GM12801 (cell line): ENCODE results near the gene PEAK1.

Experiments
- TF ChIP-seq, protein P1 (sequence below): IDR thresholded peaks from one replicate; pipeline ENCODE4 v1.5.1; 2011; ENCODE audit warnings: control low read depth; ENCODE audit not compliant: insufficient read length; ENCODE audit errors: extremely low read depth

Gene PEAK1

DNA sequence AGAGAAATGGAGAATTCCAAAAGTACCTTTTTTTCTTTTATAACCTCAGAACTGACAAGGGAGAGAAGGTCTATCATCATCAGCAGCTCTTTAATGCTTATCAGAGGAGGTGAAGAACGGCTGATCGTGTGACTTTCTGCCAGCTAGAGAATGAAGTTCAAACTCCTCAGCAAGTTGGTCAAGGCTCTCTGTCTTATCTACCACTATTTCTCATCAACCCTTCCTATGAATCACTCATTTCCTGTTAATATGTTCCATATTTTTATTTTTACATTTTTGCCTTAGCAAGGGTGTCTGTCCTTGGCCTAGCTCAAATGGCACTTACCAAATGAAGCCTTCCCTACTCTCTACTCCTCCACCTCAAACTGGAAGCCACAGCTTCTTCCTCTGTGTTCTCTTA is 275.9 kb downstream of the PEAK1 start:
- TF ChIP-seq, protein P1, sequence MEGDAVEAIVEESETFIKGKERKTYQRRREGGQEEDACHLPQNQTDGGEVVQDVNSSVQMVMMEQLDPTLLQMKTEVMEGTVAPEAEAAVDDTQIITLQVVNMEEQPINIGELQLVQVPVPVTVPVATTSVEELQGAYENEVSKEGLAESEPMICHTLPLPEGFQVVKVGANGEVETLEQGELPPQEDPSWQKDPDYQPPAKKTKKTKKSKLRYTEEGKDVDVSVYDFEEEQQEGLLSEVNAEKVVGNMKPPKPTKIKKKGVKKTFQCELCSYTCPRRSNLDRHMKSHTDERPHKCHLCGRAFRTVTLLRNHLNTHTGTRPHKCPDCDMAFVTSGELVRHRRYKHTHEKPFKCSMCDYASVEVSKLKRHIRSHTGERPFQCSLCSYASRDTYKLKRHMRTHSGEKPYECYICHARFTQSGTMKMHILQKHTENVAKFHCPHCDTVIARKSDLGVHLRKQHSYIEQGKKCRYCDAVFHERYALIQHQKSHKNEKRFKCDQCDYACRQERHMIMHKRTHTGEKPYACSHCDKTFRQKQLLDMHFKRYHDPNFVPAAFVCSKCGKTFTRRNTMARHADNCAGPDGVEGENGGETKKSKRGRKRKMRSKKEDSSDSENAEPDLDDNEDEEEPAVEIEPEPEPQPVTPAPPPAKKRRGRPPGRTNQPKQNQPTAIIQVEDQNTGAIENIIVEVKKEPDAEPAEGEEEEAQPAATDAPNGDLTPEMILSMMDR, result no peak

DNA sequence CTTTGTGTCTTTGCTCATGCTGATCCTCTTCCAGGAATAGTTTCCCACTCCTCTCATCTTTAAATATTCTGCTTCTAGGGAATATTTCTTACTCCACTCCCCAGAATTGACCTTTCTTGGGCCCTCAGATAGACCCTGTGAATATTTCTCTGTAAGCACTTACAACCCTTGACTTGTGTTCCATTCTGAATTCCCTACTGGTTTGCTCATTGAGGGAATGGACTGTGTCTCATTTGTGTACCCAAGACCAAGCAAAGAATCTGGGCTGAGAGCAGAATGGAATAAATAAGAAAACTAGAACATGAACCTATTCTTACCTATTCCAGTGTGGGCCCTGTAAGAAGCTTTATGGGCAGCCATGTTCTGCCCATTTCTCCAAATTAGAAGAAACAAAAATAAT is 276.3 kb downstream of the PEAK1 start:
- TF ChIP-seq, protein P1, result no peak

DNA sequence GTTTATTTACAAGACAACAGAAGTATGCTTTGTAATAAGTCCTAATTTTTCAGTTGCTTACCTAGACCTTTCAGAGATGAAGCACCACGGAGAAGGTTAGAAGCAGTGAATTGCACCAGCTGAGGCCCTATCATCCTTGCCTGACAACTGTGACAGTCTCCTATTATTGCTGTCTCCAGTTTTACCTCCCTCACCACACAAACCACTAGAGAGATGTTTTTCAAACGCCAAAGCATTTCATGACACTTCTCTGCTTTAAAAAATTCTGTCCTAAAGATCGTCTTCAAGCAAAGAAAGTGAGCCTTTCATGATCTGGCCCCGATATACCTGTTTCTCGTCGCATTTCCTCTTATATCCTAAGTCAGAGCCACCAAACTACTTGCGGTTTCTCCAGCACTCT is 276.7 kb downstream of the PEAK1 start:
- TF ChIP-seq, protein P1, result no peak

DNA sequence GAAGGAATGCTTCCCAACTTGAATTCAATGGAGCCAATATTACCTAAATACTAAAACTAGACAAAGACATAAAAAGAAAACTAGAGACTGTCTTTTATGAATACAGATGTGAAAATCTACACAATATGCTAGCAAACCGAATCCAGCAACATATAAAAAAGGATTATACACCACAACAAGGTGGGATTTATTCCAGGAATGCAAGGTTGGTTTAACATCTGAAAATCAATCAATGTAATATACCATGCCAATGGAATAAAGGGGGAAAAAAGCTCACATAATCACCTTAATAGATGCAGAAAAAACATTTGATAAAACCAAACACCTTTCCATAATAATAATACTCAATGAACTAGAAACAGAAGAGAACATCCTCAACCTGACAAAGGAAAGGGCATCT is 279.7 kb downstream of the PEAK1 start:
- TF ChIP-seq, protein P1, result no peak

DNA sequence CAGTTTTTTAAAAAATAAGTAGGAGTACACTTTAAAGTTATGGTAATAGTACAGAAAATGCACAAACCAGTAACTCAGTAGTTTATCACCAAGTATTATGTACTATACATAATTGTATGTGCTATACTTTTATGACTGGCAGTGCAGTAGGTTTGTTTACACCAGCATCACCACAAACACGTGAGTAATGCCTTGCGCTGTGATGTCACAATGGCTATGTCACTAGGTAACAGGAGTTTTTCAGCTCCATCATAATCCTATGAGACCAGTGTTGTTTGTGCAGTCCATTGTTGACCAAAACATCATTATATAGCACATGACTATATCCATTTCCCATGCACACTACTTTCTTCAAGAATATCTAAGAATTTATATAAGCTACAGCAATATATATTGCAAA is 280.6 kb downstream of the PEAK1 start:
- TF ChIP-seq, protein P1, result no peak

DNA sequence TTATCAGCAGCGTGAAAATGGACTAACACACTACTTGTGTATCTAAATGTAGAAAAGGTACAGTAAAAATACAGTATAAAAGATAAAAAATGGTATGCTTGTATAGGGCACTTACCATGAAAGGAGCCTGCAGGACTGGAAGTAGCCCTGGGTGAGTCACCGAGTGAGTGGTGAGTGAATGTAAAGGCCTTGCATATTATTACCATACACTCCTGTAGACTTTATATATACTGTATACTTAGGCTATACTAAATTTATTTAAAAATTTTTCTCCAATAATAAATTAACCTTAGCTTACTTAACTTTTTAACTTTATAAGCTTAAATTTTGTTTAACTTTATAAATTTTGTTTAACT is 281.8 kb downstream of the PEAK1 start:
- TF ChIP-seq, protein P1, result no peak

DNA sequence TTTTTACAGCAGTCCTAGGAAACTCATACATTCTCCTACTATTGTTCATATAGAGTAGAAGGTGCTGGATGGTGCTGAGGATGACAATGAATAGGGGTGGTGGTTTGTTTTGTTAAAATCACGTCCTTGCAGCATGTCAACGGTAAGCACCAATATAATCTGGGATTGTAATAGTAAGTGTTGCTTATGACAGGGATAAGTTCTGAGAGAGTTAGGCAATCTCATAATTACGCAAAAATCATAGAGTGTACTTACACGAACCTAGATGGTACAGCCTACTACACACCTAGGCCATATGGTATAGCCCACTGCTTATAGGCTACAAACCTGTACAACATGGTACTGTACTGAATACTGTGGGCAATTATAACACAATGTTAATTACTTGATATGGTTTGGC is 284.7 kb downstream of the PEAK1 start:
- TF ChIP-seq, protein P1, result no peak
